HG03520 (cell line): ENCODE data around the gene COX5A.
"Not testable (repeated sequence)": the region's sequence is repeated elsewhere in the genome, so short reads cannot be mapped to it uniquely, and the experiment has no call there.

Experiments used
- ATAC-seq: cut with Tn5 transposase; IDR thresholded peaks from one replicate; pipeline ENCODE4 v1.9.1; 2021; ENCODE audit warnings: mild to moderate bottlenecking, moderate library complexity; ENCODE audit not compliant: unreplicated experiment

The COX5A gene

GRCh38 chr15:74955796-74956647 is 18.1 kb upstream of the COX5A start:
- ATAC-seq: peak; percentile 45

- no peak for ATAC-seq
Observed at GRCh38 chr15:74955017-74955416, 17.1 kb upstream of the COX5A start.

DNA sequence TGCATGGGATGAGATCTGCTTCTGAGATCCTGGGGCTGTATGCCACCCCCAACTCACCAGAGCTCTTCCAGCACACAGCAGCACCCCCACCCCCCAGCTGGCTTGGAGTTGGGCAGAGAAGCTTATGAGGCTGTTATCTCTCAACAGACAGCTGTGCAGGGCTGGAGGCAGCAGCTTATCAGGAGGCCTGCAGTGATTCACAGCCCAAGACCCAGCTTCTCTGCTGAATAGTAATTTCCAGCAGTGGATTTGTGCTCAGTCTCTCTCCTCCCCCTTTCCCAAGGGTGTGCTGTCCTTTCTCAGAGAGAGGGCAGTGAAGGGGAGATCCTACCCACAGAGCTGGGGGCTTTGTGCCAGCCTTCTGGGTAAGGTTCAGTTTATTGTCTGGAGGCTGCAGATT is 16.6 kb upstream of the COX5A start:
- no peak for ATAC-seq

- no peak for ATAC-seq
Observed at GRCh38 chr15:74951006-74951405, 13.1 kb upstream of the COX5A start.

DNA sequence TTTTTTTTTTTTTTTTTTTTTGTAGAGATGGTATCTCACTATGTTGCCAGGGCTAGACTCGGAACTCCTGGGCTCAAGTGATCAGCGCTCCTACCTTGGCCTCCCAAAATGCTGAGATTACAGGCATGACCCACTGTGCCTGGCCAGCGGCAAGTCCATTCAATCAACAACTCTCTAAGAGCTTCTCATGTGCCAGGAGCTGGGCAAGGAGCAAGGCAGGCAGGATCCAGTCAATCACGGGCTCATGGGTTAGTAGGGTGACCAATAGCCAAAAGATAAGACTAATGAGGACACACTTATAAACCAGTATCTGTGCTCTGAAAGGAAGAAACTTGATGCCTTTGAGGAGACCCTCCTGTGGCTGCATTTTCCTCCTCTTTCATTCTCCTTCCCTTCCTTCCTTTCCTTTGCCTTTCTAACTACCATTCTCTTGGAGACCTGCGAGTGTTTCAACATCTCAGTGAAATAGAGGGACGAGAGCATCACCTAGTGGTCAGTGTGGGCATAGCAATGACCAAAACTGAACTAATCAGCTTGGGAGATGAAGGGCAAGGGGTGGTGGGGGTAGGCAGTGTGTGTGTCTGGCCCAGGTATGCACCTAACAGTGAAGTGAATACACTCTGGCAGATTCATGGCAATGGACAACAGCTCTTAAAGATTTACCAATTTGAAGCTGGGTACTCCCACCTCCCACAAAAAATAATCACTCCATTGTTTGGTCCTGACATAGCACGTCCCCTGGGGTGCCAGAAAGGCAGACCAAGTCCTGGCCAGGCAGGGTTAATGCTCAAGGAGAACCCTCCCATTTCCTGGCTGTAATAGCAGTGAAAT is 12.4 kb upstream of the COX5A start:
- ATAC-seq: no peak

DNA sequence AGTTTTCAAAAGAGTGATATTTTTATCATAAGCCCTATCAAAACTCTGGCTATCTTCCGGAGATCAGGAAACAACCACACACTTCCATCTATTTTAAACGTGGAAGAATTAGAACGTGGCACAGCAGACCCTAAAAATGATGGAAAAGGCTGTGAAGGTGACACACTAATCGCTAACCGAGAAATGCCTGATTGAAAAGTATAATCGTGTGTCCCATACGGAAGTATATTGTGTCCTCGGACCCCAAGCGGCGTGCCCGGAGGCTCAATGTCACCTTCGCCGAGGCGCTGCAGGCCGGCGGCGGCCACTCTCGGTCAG is 642 bp downstream of the COX5A start:
- ATAC-seq: no peak

- not testable (repeated sequence) for ATAC-seq
Observed at GRCh38 chr15:74935193-74935592, 2.7 kb downstream of the COX5A start.

- no peak for ATAC-seq
Observed at GRCh38 chr15:74933573-74933972, 4.3 kb downstream of the COX5A start.

DNA sequence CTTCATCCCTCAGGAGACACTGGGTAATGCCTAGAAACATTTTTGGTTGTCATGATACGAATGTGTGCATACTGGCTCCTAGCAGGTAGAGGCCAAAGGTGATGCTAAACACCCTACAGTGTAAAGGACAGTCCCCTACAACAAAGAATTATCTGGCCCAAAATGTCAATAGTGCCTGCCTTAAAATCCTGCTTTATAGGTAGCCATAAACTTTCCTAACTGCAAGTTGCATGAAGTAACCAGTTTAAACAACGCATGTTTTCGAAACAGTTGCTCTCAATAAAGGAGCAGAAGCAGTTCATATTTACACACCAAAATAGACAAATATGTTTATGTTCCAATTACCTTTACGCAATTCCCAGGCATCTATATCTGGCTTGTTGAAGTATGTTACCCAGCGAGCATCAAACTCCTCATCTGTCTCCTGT is 9.1 kb downstream of the COX5A start:
- no peak for ATAC-seq

DNA sequence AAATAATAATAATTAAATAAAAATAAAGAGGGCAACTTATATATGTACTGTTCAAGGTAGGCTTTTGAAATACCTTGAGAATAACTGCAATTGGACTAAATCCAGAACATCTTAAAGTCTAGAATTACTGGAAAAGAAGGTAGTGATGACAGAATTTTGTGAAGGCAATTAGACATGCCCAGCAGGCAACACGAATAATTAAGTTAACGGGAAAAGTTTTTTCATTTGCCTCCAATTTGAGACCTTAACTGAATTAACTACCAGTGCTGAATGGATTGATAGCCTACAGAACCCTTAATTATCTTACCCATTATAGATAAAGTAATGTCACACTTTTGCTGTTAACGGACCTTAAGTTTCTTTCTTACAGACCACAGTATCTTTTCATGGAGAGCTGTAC is 13.3 kb downstream of the COX5A start:
- no peak for ATAC-seq

- no peak for ATAC-seq
Observed at GRCh38 chr15:74920456-74920855, 17.4 kb downstream of the COX5A start.

GRCh38 chr15:74917676-74918075 is 20.2 kb downstream of the COX5A start:
- ATAC-seq: no peak

DNA sequence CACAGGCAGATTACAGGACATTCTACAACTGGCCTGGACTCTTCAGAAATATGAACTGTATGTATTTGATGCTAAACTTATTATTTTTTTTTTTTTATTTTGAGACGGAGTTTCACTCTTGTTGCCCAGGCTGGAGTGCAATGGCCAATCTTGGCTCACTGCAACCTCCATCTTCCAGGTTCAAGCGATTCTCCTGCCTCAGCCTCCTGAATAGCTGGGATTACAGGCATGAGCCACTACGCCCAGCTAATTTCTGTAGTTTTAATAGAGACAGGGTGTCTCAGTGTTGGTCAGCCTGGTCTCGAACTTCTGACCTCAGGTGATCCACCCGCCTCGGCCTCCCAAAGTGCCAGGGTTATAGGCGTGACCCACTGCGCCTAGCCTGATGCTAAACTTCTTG is 24.1 kb downstream of the COX5A start:
- ATAC-seq: not testable (repeated sequence)

- no peak for ATAC-seq
Observed at GRCh38 chr15:74913041-74913440, 24.8 kb downstream of the COX5A start.

DNA sequence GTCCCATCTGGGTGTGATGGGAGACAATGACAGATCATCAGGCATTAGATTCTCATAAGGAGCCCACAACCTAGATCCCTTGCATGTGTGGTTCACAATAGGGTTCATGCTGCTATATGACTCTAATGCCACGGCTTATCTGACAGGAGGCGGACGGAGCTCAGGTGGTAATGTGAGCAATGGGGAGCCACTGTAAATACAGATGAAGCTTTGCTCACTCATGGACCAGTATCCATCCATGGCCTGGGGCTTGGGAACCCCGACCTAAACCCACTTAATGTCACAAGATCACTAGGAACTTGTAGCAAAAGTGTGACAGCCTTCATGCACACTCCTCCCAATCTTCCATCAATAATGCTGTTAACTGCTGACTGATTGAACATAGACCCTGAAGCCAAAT is 29.2 kb downstream of the COX5A start:
- no peak for ATAC-seq

GRCh38 chr15:74907163-74907870 is 30.6 kb downstream of the COX5A start:
- no peak for ATAC-seq

GRCh38 chr15:74906450-74907162 is 31.3 kb downstream of the COX5A start, which contains the start of gene FAM219B:
Gene FAM219B (minus strand): TSS chr15:74906851. CDS start chr15:74906800, 51 bp downstream.
- peak; percentile 85 for ATAC-seq

- ATAC-seq: no peak
Observed at GRCh38 chr15:74906067-74906449, 31.8 kb downstream of the COX5A start.

DNA sequence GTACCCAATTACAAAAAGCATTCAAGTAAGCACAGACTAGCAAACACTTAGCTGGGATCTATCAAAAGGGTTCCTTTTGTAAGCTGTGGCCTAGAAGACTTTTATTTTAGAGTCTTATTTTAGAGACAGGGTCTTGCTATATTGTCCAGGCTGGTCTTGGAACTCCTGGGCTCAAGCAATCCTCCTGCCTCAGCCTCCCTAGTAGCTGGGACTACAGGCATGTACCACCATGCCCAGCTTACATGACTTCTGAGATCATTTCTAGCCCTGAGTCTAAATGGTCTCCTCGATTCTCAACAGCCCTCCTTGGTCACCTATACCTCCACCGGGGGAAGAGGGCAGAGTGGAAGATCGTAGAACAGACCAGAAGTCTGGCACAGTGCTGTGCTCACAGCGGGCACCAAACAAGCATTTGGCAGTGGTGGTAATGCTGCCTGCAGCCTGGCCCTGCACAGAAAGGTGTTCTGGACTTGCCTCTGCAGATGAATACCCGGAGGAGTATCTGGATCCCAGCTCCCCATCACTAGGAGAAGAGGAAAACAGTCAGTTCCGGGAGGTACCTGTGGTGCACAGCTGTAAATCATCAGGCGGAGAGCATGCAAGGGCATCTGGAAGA is 33.6 kb downstream of the COX5A start:
- no peak for ATAC-seq

- no peak for ATAC-seq
Observed at GRCh38 chr15:74903676-74904075, 34.2 kb downstream of the COX5A start.
